Glomerular visceral epithelial cell (primary cell): ENCODE measurements around the gene PFKFB2.
"Not testable (repeated sequence)": the region's sequence is repeated elsewhere in the genome, so short reads cannot be mapped to it uniquely, and the experiment has no call there.

Experiments
- DNase-seq: peaks from one replicate; pipeline ENCODE4 v3.0.0-alpha.2; 2016; ENCODE audit errors: extremely low spot score

The PFKFB2 gene

DNA sequence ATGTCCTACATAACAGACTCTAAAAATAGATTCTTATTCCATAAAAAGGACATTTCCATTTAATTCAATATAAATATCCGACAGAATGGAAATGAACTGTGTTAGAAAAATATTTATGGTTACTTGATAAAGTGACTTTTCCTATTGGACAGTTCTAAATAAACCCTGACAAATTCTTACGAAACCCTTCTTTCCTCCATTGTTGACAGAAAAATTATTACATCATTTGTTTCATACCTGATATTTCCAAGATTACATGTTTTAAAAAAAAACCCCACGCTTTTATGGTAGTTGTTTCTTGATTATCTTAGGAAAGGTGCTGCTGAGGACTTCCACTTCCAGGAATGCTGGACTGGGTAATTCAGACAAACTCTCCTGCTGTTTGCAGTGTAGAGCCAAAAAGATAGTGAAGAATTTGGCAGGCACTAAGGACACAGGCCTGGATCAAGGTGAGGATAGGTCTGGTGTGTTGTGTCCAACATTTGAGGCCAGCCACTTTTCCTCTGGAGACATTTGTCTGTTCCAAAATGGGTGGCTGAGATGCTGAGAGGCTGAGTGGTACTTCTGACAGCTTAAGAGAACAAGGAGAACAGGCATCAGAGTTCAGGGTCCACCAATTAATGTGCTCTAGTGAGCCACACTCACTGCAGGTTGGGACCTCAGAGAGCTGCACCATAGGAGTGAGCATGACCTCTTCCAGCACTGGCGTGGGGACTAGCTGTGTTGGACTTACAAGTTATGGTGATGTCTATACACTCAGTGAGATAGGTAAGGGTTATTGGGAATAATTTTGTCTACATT lies 13.5 kb upstream of the PFKFB2 start:
- no peak for DNase-seq

GRCh38 chr1:207040181-207040533 lies 12.9 kb upstream of the PFKFB2 start:
- no peak for DNase-seq

- not testable (repeated sequence) for DNase-seq
These were observed 11.7 kb upstream of the PFKFB2 start for GRCh38 chr1:207041397-207041796.

GRCh38 chr1:207045453-207045852 lies 7.6 kb upstream of the PFKFB2 start:
- no peak for DNase-seq

DNA sequence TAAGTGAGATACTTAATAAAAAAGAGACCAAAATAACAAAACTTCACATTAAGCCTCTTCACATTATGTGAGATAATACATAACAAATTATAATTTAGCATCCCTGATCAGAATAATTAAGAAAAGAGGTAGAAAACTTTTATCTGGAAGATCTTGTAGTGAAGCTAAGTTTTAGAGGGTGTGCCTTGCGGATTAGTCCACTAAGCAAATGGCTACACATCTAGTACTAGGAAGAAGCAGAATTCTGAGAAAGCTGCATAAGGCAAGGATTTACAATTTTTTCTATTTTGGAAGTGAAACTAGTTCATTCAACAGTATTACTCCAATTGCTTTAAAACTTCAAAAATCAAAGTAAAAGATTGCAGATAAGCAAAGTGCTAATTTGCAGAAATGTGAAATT lies 5.6 kb upstream of the PFKFB2 start:
- no peak for DNase-seq

DNA sequence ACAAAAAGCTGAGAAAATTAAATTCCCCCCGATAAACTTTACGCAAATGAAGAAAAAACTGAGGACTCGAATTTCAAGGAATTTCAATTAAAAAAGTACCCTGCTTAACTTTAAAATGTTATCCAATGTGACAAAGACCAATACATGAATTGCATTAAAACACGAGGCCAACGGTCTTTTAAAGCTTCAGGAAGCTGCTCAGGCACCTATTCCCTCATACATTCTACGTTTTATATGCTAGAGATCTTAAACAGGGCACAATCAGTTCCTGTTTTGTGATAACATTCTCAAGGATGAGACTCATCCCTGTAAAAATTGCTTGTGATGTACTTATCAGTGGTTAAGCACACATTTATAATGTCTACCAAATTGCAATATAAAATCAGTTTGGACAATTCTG lies 5.0 kb upstream of the PFKFB2 start:
- DNase-seq, result no peak

DNA sequence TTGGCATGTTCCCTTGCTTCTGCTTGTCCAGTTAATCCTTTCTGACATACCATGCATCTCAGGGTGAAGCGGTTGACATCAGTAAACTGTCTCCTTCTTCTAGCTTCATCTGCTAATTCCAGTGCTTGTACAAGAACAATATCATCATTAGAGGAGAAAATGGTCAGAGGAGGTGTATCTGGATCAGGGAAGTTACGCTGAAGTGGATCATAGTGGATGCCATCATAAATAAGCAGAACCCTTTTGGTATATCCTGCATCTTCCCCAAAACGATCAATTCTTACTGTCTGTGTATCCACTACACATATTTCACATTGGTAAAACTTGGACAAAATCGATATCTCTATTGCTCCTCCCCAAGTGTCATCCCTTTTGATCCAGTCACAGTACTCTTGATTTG lies 4.0 kb upstream of the PFKFB2 start:
- no peak for DNase-seq

- no peak for DNase-seq
These were observed 3.6 kb upstream of the PFKFB2 start for GRCh38 chr1:207049514-207049913.

- peak; percentile 41 for DNase-seq
These were observed 3.1 kb upstream of the PFKFB2 start for GRCh38 chr1:207049974-207050391.

GRCh38 chr1:207050480-207051190 lies 2.4 kb upstream of the PFKFB2 start:
- DNase-seq, result peak; percentile 91

DNA sequence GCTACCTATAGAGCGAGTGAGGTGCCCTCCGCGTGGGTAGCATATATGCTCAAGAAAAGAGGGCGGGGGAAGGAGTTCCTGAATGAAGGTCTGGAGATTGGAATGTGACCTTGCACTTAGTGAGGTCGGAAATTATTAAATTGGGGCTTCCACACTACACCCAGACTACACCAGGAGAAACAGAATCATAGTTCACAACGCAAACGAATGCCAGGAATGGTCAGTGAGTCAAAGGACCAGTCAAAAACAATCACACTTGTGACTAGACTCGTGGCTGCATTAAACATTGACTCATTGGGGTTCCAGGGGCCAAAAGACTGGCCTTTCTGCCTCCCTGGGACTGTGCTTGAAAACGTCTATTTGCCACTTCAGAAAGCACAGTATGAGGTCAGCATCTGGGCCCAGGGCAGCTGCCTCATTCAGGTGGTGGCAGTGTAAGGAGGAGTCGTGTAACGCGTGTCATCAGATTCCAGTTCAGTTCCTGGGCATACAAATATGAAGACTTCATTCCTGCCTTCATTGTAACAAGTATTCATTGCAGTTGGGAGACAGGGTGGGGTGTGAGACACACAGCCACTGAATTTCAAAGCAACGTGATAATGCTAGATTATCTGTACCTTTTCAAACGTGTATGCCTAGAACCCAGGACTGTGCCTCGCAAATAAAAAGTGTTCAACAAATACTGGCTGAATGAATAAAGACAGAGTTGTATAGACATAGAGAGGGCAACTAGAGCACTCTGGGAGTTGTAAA lies 1.7 kb upstream of the PFKFB2 start, which contains the start of gene YOD1:
Gene YOD1, minus strand, starts transcription at position 18 of the 753 bp plus-strand sequence. CDS start 178 bp downstream, outside the sequence.
- DNase-seq, result peak; percentile 84

GRCh38 chr1:207054491-207054890 lies 1.4 kb downstream of the PFKFB2 start:
- DNase-seq, result no peak

DNA sequence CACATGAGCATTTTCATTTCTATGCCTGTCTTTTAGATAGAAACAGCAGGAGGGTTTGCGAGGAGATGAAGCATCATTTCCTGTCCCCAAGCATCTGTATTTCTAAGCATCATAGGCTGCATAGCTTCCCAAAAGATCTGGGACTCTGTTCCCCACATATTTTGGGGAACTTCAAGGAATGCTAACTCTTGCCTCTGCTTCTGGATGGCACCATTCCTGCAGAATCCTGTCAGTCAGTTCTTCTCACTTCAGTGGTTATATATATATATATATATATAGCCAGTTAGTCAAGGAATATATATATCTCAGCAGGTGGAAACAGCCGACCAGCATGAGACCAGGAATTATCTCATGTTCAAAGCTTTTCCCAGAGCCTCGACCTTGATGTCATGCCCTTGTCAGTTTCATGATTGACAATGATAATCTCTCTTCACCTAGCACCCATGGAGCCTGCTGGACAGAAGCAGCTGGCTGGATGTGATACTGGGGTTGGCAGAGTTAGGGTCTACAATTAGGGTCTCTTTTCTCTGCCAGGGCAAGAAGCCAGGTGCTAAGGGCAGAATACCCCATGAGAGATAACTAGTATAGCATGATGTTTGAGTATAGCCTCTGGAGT lies 2.4 kb downstream of the PFKFB2 start:
- DNase-seq, result no peak

GRCh38 chr1:207056673-207057072 lies 3.6 kb downstream of the PFKFB2 start:
- no peak for DNase-seq

- DNase-seq, result no peak
These were observed 5.2 kb downstream of the PFKFB2 start for GRCh38 chr1:207058252-207058651.

DNA sequence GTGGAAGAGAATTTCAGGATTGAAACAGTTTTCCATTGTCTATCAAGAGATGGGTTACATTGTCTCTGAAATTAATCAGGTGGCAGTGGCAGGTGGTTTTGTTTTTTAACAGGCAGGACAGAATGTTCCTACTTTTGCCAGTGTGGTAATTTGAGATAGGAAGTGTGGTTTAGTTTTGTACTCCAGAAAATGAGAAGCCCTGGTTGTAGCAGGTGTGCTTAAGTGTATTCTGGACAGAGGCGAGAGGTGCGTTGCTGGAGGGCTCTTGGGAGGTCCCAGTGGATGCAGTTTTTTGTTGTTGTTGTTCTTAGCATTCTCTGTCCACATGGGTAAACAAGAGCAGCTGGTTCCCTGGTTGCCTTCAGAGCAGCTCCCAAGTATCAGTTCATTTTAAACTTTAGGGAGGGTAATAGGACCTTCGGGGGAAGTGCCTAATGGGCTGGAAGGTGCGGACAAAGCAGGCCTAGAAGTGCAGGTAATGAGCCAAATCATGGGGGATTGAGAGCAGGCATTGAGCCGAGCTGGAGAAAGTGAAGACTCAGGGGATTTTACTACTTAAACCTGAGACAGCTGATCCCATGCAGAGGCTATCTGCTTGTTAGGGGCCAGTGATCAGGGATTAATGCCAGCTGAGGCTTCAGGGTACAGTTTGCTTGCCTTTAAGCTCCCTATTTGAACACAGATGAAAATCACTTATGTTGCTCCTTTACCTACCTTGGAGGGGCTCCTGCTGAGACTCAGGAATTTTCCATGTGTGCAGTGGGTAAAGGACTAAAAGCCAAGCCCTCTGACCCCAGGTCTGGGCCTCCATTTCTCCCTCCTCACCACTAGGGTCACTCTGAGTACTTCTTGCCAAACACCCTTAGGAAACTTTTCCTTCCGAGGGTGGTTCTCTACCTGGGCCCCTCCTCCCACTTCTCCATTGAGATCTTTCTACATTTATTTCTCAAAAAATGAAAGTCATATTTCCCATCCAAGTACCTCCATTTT lies 6.1 kb downstream of the PFKFB2 start:
- DNase-seq, result no peak

GRCh38 chr1:207059881-207060280 lies 6.8 kb downstream of the PFKFB2 start:
- peak; percentile 25 for DNase-seq

DNA sequence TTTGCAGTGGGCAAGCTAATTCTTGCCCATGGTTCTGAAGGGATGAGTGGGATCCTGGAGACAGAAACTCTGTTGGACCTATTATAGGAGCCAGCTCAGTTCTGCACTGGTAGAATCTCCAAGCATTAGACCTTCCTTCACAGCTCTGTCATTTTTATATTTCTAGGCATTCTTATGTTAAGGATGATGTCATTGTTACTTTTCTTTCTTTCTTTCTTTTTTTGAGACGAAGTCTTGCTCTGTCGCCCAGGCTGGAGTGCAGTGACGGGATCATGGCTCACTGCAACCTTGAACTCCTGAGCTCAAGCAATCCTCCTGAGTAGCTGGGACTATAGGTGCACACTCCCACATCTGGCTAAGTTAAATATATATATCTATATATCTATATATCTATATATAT lies 7.5 kb downstream of the PFKFB2 start:
- no peak for DNase-seq

- DNase-seq, result no peak
These were observed 9.0 kb downstream of the PFKFB2 start for GRCh38 chr1:207062058-207062457.

DNA sequence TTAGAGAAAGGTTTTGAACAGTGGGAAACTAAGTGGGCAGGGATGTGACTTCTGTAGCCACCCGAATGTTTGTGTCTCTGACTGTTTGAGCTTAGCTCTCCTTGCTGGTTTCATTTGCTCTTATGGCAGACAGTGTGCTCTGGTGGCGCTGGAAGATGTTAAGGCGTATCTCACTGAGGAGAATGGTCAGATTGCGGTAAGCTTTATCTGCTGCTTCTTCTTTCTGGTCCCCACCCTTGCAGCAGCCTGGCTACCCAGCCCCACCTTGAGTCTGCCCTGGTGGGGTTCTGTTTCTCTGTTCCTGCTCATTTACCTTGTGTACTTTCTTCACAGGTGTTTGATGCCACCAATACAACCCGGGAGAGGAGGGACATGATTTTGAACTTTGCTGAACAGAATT lies 9.9 kb downstream of the PFKFB2 start:
- no peak for DNase-seq

GRCh38 chr1:207064561-207064960 lies 11.5 kb downstream of the PFKFB2 start:
- DNase-seq, result no peak
